Heart left ventricle (tissue), 13 donors: ENCODE measurements around the gene TMEFF2.

Experiments used
- CTCF ChIP-seq, 12 donors: fragments of 200-600 bp; sonication (generic) in 4 of 12; IDR thresholded peaks; one replicate each; pipeline versions ENCODE4 v1.5.0 to v1.8.0; 2018 to 2022; ENCODE audit warnings: antibody characterized with exemption in 12 of 12, mild to moderate bottlenecking in 5 of 12
- POLR2A ChIP-seq, 2 donors: fragments of 450-650 bp; IDR thresholded peaks; one replicate each; pipeline ENCODE4 v1.6.1; 2017; ENCODE audit warnings: antibody characterized with exemption in 2 of 2, mild to moderate bottlenecking in 2 of 2, moderate library complexity in 2 of 2
- donor health status: ischemic (EF 13 %, LVEDD 7.1; RV severe dilation, severe dysfunction).
- donor health status: DM: no; HTN: yes; CAD: no.
- donor health status: DM: no; HTN: no; CAD: no.
- donor health status: ischemic (EF 25% LVEDD 6.9; RV normal size, moderate dysfunction).
- donor health status: ischemic (EF 25% LVEDD 5.7; RV mildly dilated, moderate dysfunction).
- donor health status: ischemic (EF 35%, LVEDD 5.7; RV mildly dilated, moderate dysfunction).
- donor health status: nonischemic (EF 11% LVEDD 7.7; RV severe dilation, severe dysfunction).
- donor health status: DM: yes; HTN: yes; CAD: no.
- donor health status: PGD.
- donor health status: ischemic (EF 29% LVEDD 5.4; RV normal size, mild dysfunction).
- donor health status: nonischemic (EF 23%, LVEDD 6.1; RV moderate dilation, normal function).

GRCh38 chr2:191917430-191917881 is 277.3 kb downstream of the TMEFF2 start:
- TF ChIP-seq CTCF (IDR thresholded peaks at IDR 0.05) (no peak), POLR2A (IDR thresholded peaks at IDR 0.05) (no peak)
